Testis (tissue), 2 donors: Measurements from ENCODE around the gene CFAP43.

Source experiments
- POLR2A ChIP-seq: fragments of 450-650 bp; IDR thresholded peaks from one replicate; pipeline ENCODE4 v1.6.1; 2017; ENCODE audit warnings: antibody characterized with exemption, mild to moderate bottlenecking, moderate library complexity
- TF ChIP-seq, protein P1 (sequence below), 3 experiments: fragments of 450-650 bp in 2 of 3; fragments of 200-600 bp in 1 of 3; sonication (generic) in 1 of 3; IDR thresholded peaks; one replicate each; pipeline ENCODE4 v1.5.1; 2016 to 2019; ENCODE audit warnings: antibody characterized with exemption in 3 of 3, mild to moderate bottlenecking in 2 of 3, moderate library complexity in 1 of 3

- TF ChIP-seq, protein P1, sequence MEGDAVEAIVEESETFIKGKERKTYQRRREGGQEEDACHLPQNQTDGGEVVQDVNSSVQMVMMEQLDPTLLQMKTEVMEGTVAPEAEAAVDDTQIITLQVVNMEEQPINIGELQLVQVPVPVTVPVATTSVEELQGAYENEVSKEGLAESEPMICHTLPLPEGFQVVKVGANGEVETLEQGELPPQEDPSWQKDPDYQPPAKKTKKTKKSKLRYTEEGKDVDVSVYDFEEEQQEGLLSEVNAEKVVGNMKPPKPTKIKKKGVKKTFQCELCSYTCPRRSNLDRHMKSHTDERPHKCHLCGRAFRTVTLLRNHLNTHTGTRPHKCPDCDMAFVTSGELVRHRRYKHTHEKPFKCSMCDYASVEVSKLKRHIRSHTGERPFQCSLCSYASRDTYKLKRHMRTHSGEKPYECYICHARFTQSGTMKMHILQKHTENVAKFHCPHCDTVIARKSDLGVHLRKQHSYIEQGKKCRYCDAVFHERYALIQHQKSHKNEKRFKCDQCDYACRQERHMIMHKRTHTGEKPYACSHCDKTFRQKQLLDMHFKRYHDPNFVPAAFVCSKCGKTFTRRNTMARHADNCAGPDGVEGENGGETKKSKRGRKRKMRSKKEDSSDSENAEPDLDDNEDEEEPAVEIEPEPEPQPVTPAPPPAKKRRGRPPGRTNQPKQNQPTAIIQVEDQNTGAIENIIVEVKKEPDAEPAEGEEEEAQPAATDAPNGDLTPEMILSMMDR (IDR thresholded peaks at IDR 0.05) = no peak
- TF ChIP-seq POLR2A = no peak
These were observed 127.7 kb downstream of the CFAP43 start for GRCh38 chr10:104104418-104104817.
